SU-DHL-6 (cell line): ENCODE results near the gene PSORS1C1.
"Not testable (repeated sequence)": the region's sequence is repeated elsewhere in the genome, so short reads cannot be mapped to it uniquely, and the experiment has no call there.

Experiments
- CTCF ChIP-seq: fragments of 200-600 bp; sonication (generic); IDR thresholded peaks from one replicate; pipeline ENCODE4 v1.5.1; 2017; ENCODE audit warnings: antibody characterized with exemption, mild to moderate bottlenecking, low read length, moderate library complexity; ENCODE audit not compliant: insufficient read depth, poor library complexity, severe bottlenecking
- EZH2phosphoT487 ChIP-seq: fragments of 200-600 bp; sonication (generic), shearing (Covaris generic); conservative IDR thresholded peaks from 2 replicates; pipeline ENCODE4 v1.6.1; 2018; ENCODE audit warnings: mild to moderate bottlenecking, antibody characterized with exemption, low read length, moderate library complexity, mixed read lengths

GRCh38 chr6:31067028-31067427 lies 47.6 kb upstream of the PSORS1C1 start:
- TF ChIP-seq CTCF, EZH2phosphoT487: not testable (repeated sequence)
